ENCODE results near the gene KRTAP19-2.

GRCh38 chr21:30439975-30440374 lies 47.3 kb downstream of the KRTAP19-2 start, which contains the start of gene KRTAP15-1:
- TF ChIP-seq CTCF (IDR thresholded peaks at IDR 0.05) (no peak), EZH2 (IDR thresholded peaks at IDR 0.05) (no peak)

All from neural progenitor cell (in vitro differentiated cells).